Activated T-cell treated with anti-CD3 and anti-CD28 coated beads, Interleukin-2, amount 50 U/mL, for 4 hours (primary cell): ENCODE measurements around the gene STXBP4. TPM values are rescaled to one million over a fixed set of nuclear protein-coding genes. Genes with fewer than 3 reads are reported as not detected.

Experiments used
- ATAC-seq, 2 donors: fragments of 200-7000 bp; cut with Tn5 transposase; one replicate each; pipeline ENCODE4 v1.10.0; 2021
- DNase-seq: peaks from one replicate; pipeline ENCODE4 v3.0.0-alpha.2; 2020
- H3K27me3 Mint-ChIP-seq: one replicate; pipeline ENCODE4 v1.8.0; 2021; ENCODE audit warnings: low read depth, mixed read lengths
- H3K36me3 Mint-ChIP-seq: one replicate; pipeline ENCODE4 v1.8.0; 2022; ENCODE audit warnings: mixed read lengths; ENCODE audit not compliant: insufficient read depth
- H3K4me1 Mint-ChIP-seq: one replicate; pipeline ENCODE4 v1.8.0; 2021; ENCODE audit warnings: low read depth, mixed read lengths
- H3K4me3 Mint-ChIP-seq: one replicate; pipeline ENCODE4 v1.8.0; 2021; ENCODE audit warnings: mild to moderate bottlenecking, moderate library complexity, mixed read lengths
- H3K9me3 Mint-ChIP-seq: one replicate; pipeline ENCODE4 v1.8.0; 2021; ENCODE audit warnings: mixed read lengths
- total RNA-seq, 3 donors: library from RNA; stranded (reverse); gene quantifications; one replicate each; pipeline ENCODE4 v1.2.1, GENCODE V29; 2021

The STXBP4 gene
- total RNA-seq, 3 donors from 2014 or later: 5.1 to 8.1 (median 5.3) TPM

- ATAC-seq (no peak), DNase-seq (no peak)
- H3K4me3 Mint-ChIP-seq: no peak overlapping the region
- peaks cover 20% of the 10 kb centered on the region for H3K4me1 Mint-ChIP-seq
- H3K36me3 Mint-ChIP-seq: peaks cover 19% of the 10 kb centered on the region
- H3K9me3 Mint-ChIP-seq: no peaks in the 10 kb centered on the region
- H3K27me3 Mint-ChIP-seq: no peaks in the 10 kb centered on the region
These were observed 118.1 kb downstream of the STXBP4 start for GRCh38 chr17:55086635-55087058.

GRCh38 chr17:55089256-55089655 lies 120.7 kb downstream of the STXBP4 start:
- H3K36me3 Mint-ChIP-seq: peaks cover 8% of the 10 kb centered on the region
- H3K27me3 Mint-ChIP-seq: no peaks in the 10 kb centered on the region
- no peak for DNase-seq
- ATAC-seq: no peak
- H3K9me3 Mint-ChIP-seq: no peaks in the 10 kb centered on the region
- H3K4me1 Mint-ChIP-seq: peaks cover 36% of the 10 kb centered on the region
- H3K4me3 Mint-ChIP-seq: no peak overlapping the region

- no peaks in the 10 kb centered on the region for H3K27me3 Mint-ChIP-seq
- DNase-seq: peak; percentile 12
- H3K4me1 Mint-ChIP-seq: peaks cover 39% of the 10 kb centered on the region
- peaks cover 9% of the 10 kb centered on the region for H3K36me3 Mint-ChIP-seq
- H3K9me3 Mint-ChIP-seq: no peaks in the 10 kb centered on the region
- ATAC-seq: peak; percentile 77 to 90
- peak overlapping the region; percentile 14 for H3K4me3 Mint-ChIP-seq
These were observed 121.5 kb downstream of the STXBP4 start for GRCh38 chr17:55090079-55090492.

GRCh38 chr17:55093353-55093752 lies 124.8 kb downstream of the STXBP4 start:
- ATAC-seq: no peak
- H3K4me1 Mint-ChIP-seq: peaks cover 39% of the 10 kb centered on the region
- H3K4me3 Mint-ChIP-seq: no peak overlapping the region
- H3K9me3 Mint-ChIP-seq: no peaks in the 10 kb centered on the region
- no peak for DNase-seq
- H3K36me3 Mint-ChIP-seq: peaks cover 6% of the 10 kb centered on the region
- H3K27me3 Mint-ChIP-seq: no peaks in the 10 kb centered on the region

- no peak for ATAC-seq
- no peak overlapping the region for H3K4me3 Mint-ChIP-seq
- H3K36me3 Mint-ChIP-seq: peaks cover 14% of the 10 kb centered on the region
- peaks cover 8% of the 10 kb centered on the region for H3K4me1 Mint-ChIP-seq
- H3K9me3 Mint-ChIP-seq: peaks cover 7% of the 10 kb centered on the region
- no peaks in the 10 kb centered on the region for H3K27me3 Mint-ChIP-seq
- no peak for DNase-seq
These were observed 130.2 kb downstream of the STXBP4 start for GRCh38 chr17:55098765-55099164.

GRCh38 chr17:55110521-55110920 lies 142.0 kb downstream of the STXBP4 start:
- DNase-seq: no peak
- Mint-ChIP-seq H3K4me3 (no peak overlapping the region), H3K36me3 (peaks cover 25% of the 10 kb centered on the region)

GRCh38 chr17:55114283-55114682 lies 145.7 kb downstream of the STXBP4 start:
- Mint-ChIP-seq H3K4me1 (peaks cover 9% of the 10 kb centered on the region), H3K9me3 (peaks cover 3% of the 10 kb centered on the region), H3K27me3 (no peaks in the 10 kb centered on the region)

More at GRCh38 chr17:55110521-55110920, 142.0 kb downstream of the STXBP4 start:
- H3K27me3 Mint-ChIP-seq: no peaks in the 10 kb centered on the region
- no peaks in the 10 kb centered on the region for H3K4me1 Mint-ChIP-seq
- peaks cover 20% of the 10 kb centered on the region for H3K9me3 Mint-ChIP-seq
- no peak for ATAC-seq

GRCh38 chr17:55116440-55116914 lies 147.9 kb downstream of the STXBP4 start:
- Mint-ChIP-seq H3K4me3 (no peak overlapping the region), H3K9me3 (no peaks in the 10 kb centered on the region), H3K4me1 (peaks cover 9% of the 10 kb centered on the region), H3K36me3 (peaks cover 12% of the 10 kb centered on the region), H3K27me3 (no peaks in the 10 kb centered on the region)
- DNase-seq: no peak
- no peak for ATAC-seq

More at GRCh38 chr17:55114283-55114682, 145.7 kb downstream of the STXBP4 start:
- ATAC-seq: no peak
- Mint-ChIP-seq H3K4me3 (no peak overlapping the region), H3K36me3 (peaks cover 12% of the 10 kb centered on the region)
- DNase-seq: no peak

- DNase-seq: no peak
- Mint-ChIP-seq H3K9me3 (no peaks in the 10 kb centered on the region), H3K4me1 (peaks cover 9% of the 10 kb centered on the region), H3K27me3 (no peaks in the 10 kb centered on the region), H3K36me3 (peaks cover 12% of the 10 kb centered on the region), H3K4me3 (no peak overlapping the region)
- no peak for ATAC-seq
These were observed 148.6 kb downstream of the STXBP4 start for GRCh38 chr17:55117164-55117563.

- H3K9me3 Mint-ChIP-seq: no peaks in the 10 kb centered on the region
- H3K4me3 Mint-ChIP-seq: no peak overlapping the region
- peaks cover 9% of the 10 kb centered on the region for H3K4me1 Mint-ChIP-seq
These were observed 152.1 kb downstream of the STXBP4 start for GRCh38 chr17:55120651-55121050.

GRCh38 chr17:55121268-55121667 lies 152.7 kb downstream of the STXBP4 start:
- Mint-ChIP-seq H3K27me3 (no peaks in the 10 kb centered on the region), H3K4me1 (peaks cover 7% of the 10 kb centered on the region), H3K9me3 (no peaks in the 10 kb centered on the region), H3K4me3 (no peak overlapping the region), H3K36me3 (peaks cover 9% of the 10 kb centered on the region)
- DNase-seq (no peak), ATAC-seq (no peak)

More at GRCh38 chr17:55120651-55121050, 152.1 kb downstream of the STXBP4 start:
- ATAC-seq: no peak
- Mint-ChIP-seq H3K27me3 (no peaks in the 10 kb centered on the region), H3K36me3 (peaks cover 6% of the 10 kb centered on the region)
- no peak for DNase-seq

GRCh38 chr17:55122114-55122513 lies 153.5 kb downstream of the STXBP4 start:
- H3K9me3 Mint-ChIP-seq: no peaks in the 10 kb centered on the region
- no peaks in the 10 kb centered on the region for H3K27me3 Mint-ChIP-seq
- H3K4me1 Mint-ChIP-seq: peaks cover 4% of the 10 kb centered on the region
- DNase-seq: no peak
- no peak for ATAC-seq
- H3K36me3 Mint-ChIP-seq: peaks cover 12% of the 10 kb centered on the region
- H3K4me3 Mint-ChIP-seq: no peak overlapping the region

- DNase-seq (no peak), ATAC-seq (no peak)
- no peaks in the 10 kb centered on the region for H3K27me3 Mint-ChIP-seq
- H3K4me1 Mint-ChIP-seq: no peaks in the 10 kb centered on the region
- H3K9me3 Mint-ChIP-seq: no peaks in the 10 kb centered on the region
- H3K36me3 Mint-ChIP-seq: peaks cover 11% of the 10 kb centered on the region
- no peak overlapping the region for H3K4me3 Mint-ChIP-seq
These were observed 156.3 kb downstream of the STXBP4 start for GRCh38 chr17:55124730-55125360.

- H3K4me1 Mint-ChIP-seq: no peaks in the 10 kb centered on the region
- H3K36me3 Mint-ChIP-seq: peaks cover 4% of the 10 kb centered on the region
- H3K9me3 Mint-ChIP-seq: no peaks in the 10 kb centered on the region
- no peak overlapping the region for H3K4me3 Mint-ChIP-seq
- no peaks in the 10 kb centered on the region for H3K27me3 Mint-ChIP-seq
- DNase-seq (no peak), ATAC-seq (no peak)
These were observed 165.0 kb downstream of the STXBP4 start for GRCh38 chr17:55133583-55133982.

GRCh38 chr17:55134486-55135157 lies 166.1 kb downstream of the STXBP4 start:
- H3K27me3 Mint-ChIP-seq: no peaks in the 10 kb centered on the region
- DNase-seq (no peak), ATAC-seq (no peak)
- H3K4me1 Mint-ChIP-seq: no peaks in the 10 kb centered on the region
- no peak overlapping the region for H3K4me3 Mint-ChIP-seq
- no peaks in the 10 kb centered on the region for H3K9me3 Mint-ChIP-seq
- peaks cover 4% of the 10 kb centered on the region for H3K36me3 Mint-ChIP-seq
